GM12875 (cell line): ENCODE data around the gene CTNNA3.

ENCODE experiments used
- H3K4me3 ChIP-seq: one replicate; pipeline ENCODE4 v1.5.1; 2011; ENCODE audit warnings: low read depth, low read length, control low read depth
- TF ChIP-seq, protein P1 (sequence below): IDR thresholded peaks from 2 replicates; pipeline ENCODE4 v1.5.1; 2011; ENCODE audit warnings: low read depth, mild to moderate bottlenecking, control low read depth, inconsistent platforms, low read length, moderate library complexity, borderline replicate concordance; ENCODE audit not compliant: insufficient read depth

Gene CTNNA3

DNA sequence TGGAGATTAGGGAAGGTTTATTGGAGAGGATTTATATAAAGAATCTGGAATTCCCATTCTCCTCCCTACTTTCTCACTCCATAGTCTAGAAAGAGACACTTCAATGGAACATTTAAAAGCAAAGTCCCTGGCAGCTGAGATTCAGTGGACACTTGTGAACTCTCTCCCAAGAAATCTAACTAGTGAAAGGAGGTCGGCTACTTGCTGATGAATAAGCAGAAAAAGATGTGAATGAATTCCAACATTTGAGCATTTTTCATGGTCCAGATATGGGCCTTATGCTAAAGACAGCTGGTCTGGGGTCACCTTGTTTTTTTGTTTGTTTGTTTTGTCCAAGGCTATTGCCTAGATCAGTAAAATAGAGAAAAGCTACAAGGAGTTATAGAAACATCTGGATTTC, 911.2 kb downstream of the CTNNA3 start:
- TF ChIP-seq, protein P1, sequence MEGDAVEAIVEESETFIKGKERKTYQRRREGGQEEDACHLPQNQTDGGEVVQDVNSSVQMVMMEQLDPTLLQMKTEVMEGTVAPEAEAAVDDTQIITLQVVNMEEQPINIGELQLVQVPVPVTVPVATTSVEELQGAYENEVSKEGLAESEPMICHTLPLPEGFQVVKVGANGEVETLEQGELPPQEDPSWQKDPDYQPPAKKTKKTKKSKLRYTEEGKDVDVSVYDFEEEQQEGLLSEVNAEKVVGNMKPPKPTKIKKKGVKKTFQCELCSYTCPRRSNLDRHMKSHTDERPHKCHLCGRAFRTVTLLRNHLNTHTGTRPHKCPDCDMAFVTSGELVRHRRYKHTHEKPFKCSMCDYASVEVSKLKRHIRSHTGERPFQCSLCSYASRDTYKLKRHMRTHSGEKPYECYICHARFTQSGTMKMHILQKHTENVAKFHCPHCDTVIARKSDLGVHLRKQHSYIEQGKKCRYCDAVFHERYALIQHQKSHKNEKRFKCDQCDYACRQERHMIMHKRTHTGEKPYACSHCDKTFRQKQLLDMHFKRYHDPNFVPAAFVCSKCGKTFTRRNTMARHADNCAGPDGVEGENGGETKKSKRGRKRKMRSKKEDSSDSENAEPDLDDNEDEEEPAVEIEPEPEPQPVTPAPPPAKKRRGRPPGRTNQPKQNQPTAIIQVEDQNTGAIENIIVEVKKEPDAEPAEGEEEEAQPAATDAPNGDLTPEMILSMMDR, result no peak
- no peak overlapping the region for H3K4me3 ChIP-seq

DNA sequence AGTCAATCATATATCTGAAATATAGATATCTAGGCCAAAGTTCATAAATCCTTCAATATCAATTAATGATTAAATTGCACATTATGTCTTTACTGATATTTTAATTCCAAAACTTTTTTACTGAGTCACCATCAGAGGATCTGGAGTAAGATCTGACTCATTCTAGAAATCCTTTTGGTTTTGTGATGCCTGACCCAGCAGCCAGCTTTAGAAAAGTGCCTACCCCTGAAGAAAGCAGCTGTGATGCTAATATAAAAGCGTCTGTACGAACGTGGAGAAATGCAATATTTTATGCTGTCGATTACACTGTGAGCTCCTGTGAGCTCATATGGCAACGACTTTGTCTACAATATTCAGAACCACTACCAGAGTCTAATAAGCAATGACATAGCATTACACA, 912.7 kb downstream of the CTNNA3 start:
- no peak overlapping the region for H3K4me3 ChIP-seq
- TF ChIP-seq, protein P1, result no peak

DNA sequence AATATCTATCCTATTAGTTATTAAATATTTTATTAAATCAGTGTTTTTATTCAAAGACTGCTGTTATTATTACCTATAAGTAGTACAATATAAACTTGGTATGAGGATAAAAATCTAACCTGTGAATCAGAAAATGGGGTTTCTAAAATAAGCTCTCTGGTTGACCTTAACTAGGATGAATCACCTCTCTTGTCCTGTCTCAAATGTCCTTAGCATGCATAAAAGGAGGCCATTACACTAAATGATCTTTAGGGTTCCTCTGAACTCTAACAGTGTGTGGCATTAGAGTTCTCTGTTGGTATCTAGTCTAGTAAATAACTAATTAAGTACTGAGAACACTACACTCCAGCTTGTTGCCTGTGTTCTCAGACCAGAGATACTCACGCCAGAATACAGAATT, 913.2 kb downstream of the CTNNA3 start:
- TF ChIP-seq, protein P1, result no peak
- no peak overlapping the region for H3K4me3 ChIP-seq

DNA sequence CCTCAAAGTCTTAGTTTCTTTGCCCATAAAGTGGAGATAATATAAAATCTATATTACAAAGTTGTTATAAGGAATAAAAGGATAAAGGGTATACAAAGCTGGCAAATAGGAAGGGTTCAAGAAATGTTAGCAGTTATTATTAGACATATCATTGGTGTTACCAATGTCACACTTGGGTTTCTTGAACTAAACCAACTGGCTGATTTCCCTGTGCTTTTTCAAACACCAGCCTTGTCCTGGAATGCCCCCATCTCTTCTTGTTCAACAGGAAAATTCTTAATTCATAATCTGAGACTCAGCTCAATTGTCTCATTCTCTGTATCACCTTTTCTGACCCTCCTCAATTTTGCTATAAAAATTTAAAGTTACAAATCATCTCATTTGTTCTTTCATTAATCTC, 913.9 kb downstream of the CTNNA3 start:
- TF ChIP-seq, protein P1, result no peak
- H3K4me3 ChIP-seq, result no peak overlapping the region

- no peak overlapping the region for H3K4me3 ChIP-seq
- TF ChIP-seq, protein P1, result no peak
These were observed 915.2 kb downstream of the CTNNA3 start for GRCh38 chr10:66780796-66781195.

DNA sequence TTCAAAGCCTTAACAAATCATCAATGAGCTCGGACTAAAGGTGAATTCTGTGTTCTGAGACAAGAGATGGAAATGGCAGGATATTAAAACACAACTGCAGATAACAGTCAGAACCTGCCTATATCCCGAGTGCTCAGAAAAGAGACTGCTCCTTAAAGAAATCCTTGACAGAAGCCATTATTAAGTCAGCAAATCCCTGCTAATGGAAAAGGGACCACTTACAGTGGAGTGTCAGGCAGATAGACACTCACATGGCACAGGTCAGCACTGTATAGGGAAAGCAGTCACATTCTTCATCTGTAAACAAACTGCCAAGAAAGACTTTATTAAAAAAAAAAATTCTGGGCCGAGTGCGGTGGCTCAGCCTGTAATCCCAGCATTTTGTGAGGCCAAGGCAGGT, 917.6 kb downstream of the CTNNA3 start:
- TF ChIP-seq, protein P1, result no peak

GRCh38 chr10:66777665-66778064, 918.3 kb downstream of the CTNNA3 start:
- TF ChIP-seq, protein P1, result no peak

More for the DNA sequence above, 917.6 kb downstream of the CTNNA3 start:
- no peak overlapping the region for H3K4me3 ChIP-seq

More at GRCh38 chr10:66777665-66778064, 918.3 kb downstream of the CTNNA3 start:
- H3K4me3 ChIP-seq, result no peak overlapping the region
